Sciatic nerve (tissue), 2 donors: ENCODE measurements around the gene ARMC9. TPM values are rescaled to one million over a fixed set of nuclear protein-coding genes. Genes with fewer than 3 reads are reported as not detected.
A peak's percentile ranks its signal among the peaks of the same experiment; 100 is the strongest.
"Not testable (repeated sequence)": the region's sequence is repeated elsewhere in the genome, so short reads cannot be mapped to it uniquely, and the experiment has no call there.

ENCODE experiments used
- ATAC-seq: fragments of 200-7000 bp; cut with Tn5 transposase; one replicate; pipeline ENCODE4 v1.9.1; 2020; ENCODE audit warnings: mild to moderate bottlenecking, moderate library complexity
- DNase-seq: peaks from one replicate; pipeline ENCODE4 v3.0.0-alpha.2; 2020; ENCODE audit warnings: low spot score
- intact Hi-C: fragments of 100-400 bp; cut with DNase I; formaldehyde crosslinking; loops from one replicate; pipeline ENCODE4 v1.14.2; 2022
- total RNA-seq: library from RNA; stranded (reverse); fragmentation: NEBNext Ultra II Directional; extraction: Animal tissue kit (Norgen Biotek cat#: 25700); gene quantifications from one replicate; pipeline ENCODE4 v1.2.1, GENCODE V29; 2021
- donor health status: DM: no; HTN: no; CAD: no.
- donor health status: DM: no; HTN: no; CAD: no.

Gene ARMC9
- total RNA-seq, 1 donor from 2014 or later, result 15.4 TPM

DNA sequence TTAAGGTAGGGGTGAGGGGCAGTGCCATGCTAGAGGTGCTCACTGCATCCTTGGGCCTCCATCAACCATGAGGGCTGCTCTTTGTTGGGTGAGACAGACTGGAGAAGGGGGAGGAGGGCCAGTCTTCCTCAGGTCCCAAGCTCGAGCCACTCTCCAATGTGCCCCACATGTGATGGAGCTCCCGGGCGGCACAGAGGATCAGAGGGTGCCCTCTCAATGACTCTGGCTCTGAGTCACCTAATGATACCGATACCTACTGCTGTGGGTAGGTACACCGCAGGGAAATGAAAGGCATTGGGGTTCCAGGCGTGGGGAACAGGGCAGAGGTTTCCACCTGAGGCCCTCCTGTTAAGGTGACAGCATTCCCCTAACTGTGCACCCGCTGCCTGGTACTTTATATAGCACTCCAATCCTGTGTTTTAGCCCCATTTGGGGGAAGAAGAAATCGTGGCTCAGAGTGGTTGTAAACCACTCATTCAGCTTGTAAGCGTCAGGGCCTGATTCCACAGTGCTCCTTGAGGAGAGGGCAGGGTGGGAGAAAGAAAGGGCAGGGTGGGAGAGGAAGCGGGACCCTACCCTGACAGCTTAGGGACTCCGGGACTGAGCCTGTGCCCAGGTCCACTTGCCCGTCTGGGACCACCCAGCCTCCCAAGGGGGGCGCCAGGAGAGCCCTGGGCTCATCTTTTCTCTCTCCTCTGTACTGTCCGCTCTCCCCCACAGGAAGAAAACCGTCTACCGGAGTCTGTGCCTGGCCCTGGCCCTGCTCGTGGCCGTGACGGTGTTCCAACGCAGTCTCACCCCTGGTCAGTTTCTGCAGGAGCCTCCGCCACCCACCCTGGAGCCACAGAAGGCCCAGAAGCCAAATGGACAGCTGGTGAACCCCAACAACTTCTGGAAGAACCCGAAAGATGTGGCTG is 198.8 kb downstream of the ARMC9 start:
- DNase-seq (no peak), ATAC-seq (no peak)
- intact Hi-C loops, result loop anchor here (10.0 kb wide), 1 partner anchor 102 kb away; no protein-coding TSS in a partner anchor

DNA sequence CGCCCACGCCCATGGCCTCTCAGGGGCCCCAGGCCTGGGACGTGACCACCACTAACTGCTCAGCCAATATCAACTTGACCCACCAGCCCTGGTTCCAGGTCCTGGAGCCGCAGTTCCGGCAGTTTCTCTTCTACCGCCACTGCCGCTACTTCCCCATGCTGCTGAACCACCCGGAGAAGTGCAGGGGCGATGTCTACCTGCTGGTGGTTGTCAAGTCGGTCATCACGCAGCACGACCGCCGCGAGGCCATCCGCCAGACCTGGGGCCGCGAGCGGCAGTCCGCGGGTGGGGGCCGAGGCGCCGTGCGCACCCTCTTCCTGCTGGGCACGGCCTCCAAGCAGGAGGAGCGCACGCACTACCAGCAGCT is 199.5 kb downstream of the ARMC9 start:
- intact Hi-C loops, result loop anchor here (10.0 kb wide), 1 partner anchor 103 kb away; no protein-coding TSS in a partner anchor
- ATAC-seq (no peak), DNase-seq (no peak)

DNA sequence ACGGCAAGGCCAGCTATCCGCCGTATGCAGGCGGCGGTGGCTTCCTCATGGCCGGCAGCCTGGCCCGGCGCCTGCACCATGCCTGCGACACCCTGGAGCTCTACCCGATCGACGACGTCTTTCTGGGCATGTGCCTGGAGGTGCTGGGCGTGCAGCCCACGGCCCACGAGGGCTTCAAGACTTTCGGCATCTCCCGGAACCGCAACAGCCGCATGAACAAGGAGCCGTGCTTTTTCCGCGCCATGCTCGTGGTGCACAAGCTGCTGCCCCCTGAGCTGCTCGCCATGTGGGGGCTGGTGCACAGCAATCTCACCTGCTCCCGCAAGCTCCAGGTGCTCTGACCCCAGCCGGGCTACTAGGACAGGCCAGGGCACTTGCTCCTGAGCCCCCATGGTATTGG is 200.2 kb downstream of the ARMC9 start:
- ATAC-seq, result no peak
- DNase-seq, result no peak
- intact Hi-C loops, result loop anchor here (10.0 kb wide), 1 partner anchor 104 kb away; no protein-coding TSS in a partner anchor

GRCh38 chr2:231399046-231399852 is 200.8 kb downstream of the ARMC9 start:
- DNase-seq (no peak), ATAC-seq (peak; percentile 24)
- intact Hi-C loops, result loop anchor here (10.0 kb wide), 1 partner anchor 104 kb away; no protein-coding TSS in a partner anchor

GRCh38 chr2:231399853-231400680 is 201.6 kb downstream of the ARMC9 start:
- intact Hi-C loops, result loop anchor here (10.0 kb wide), 1 partner anchor 105 kb away; no protein-coding TSS in a partner anchor
- ATAC-seq, result peak; percentile 73
- DNase-seq, result no peak

DNA sequence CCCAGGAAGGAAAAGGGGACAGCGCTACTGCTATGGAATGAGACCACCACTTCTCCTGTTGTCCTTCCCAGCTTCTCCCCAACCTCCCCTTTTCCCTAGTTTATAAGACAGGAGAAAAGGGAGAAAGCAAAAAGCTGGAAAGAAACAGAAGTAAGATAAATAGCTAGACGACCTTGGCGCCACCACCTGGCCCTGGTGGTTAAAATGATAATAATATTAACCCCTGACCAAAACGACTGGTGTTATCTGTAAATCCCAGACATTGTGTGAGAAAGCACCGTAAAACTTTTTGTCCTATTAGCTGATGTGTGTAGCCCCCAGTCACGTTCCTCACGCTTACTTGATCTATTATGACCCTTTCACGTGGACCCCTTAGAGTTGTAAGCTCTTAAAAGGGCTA is 202.2 kb downstream of the ARMC9 start:
- intact Hi-C loops, ATAC-seq, DNase-seq: not testable (repeated sequence)

DNA sequence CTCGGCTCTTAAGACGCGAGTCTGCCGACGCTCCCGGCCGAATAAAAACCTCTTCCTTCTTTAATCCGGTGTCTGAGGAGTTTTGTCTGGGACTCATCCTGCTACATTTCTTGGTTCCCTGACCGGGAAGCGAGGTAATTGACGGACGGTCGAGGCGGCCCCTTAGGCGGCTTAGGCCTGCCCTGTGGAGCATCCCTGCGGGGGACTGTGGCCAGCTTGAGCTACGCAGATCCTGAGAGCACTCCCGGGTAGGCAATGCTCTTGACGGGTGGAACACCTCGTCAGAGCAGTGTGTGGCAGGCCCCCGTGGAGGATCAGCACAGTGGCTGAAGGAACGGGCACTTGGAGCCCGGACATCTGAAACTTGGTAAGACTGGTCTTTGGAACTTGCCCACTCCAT is 202.7 kb downstream of the ARMC9 start:
- DNase-seq, intact Hi-C loops, ATAC-seq: not testable (repeated sequence)

DNA sequence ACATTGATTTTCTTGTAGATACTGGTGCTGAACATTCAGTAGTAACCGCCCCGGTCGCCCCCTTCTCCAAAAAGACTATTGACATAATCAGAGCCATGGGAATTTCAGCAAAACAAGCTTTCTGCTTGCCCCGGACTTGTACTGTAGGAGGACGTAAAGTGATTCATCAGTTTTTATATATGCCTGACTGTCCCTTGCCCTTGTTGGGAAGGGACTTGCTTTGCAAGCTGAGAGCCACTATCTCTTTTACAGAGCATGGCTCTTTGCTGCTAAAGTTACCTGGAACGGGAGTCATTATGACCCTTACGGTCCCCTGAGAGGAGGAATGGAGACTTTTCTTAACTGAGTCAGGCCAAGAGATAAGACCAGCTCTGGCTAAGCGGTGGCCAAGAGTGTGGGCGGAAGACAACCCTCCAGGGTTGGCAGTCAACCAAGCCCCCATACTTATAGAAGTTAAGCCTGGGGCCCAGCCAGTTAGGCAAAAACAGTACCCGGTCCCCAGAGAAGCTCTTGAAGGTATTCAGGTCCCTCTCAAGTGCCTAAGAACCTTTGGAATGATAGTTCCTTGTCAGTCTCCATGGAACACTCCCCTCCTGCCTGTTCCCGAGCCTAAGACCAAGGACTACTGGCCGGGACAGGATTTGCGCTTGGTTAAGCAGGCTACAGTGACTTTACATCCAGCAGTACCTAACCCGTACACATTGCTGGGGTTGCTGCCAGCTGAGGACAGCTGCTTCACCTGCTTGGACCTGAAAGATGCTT is 205.2 kb downstream of the ARMC9 start:
- DNase-seq, ATAC-seq, intact Hi-C loops: not testable (repeated sequence)

- intact Hi-C loops, ATAC-seq, DNase-seq: not testable (repeated sequence)
These were observed 205.8 kb downstream of the ARMC9 start for GRCh38 chr2:231404183-231404578.

GRCh38 chr2:231405601-231406367 is 207.4 kb downstream of the ARMC9 start:
- intact Hi-C loops, ATAC-seq, DNase-seq: not testable (repeated sequence)

- intact Hi-C loops, ATAC-seq, DNase-seq: not testable (repeated sequence)
These were observed 209.3 kb downstream of the ARMC9 start for GRCh38 chr2:231407686-231408085.

- ATAC-seq, DNase-seq, intact Hi-C loops: not testable (repeated sequence)
These were observed 209.9 kb downstream of the ARMC9 start for GRCh38 chr2:231408304-231408703.

- no peak for ATAC-seq
- no peak for DNase-seq
- intact Hi-C loops, result loop anchor here (5.0 kb wide), 1 partner anchor 177 kb away; no protein-coding TSS in a partner anchor
These were observed 211.3 kb downstream of the ARMC9 start for GRCh38 chr2:231409776-231410175.

DNA sequence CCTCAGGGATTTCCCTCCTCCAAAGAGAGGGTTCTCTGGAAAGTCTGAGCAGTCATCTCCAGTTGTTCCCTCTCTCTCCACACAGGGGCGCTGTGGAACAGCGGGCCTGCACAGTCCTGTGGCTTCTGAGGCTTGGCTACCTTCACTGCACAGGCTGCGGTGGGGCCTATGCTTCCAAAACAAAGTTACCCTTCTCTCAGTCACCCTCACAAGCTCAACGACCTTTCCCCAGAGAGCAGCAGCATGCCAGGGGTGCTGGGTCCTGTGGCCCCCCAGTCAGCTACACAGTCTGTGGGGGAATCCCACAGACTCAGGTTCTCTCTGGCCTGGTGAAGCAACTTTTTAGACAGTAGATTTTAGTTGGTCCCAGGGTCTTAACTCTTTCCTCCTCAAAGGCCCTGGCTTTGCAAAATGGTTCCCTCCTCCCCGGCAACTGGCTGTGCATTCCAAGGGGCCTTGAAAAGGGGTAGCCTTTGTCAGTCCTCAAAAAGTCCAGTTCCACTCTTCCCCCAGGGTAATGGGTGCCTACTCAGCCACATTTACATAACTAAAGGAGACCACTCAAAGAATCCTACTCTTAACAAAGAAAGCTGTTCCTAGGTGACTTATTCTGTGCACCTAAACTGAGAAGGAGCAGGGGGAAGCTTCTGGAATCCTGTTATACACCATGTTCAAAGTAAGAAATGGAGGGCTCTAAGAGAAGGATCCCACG is 212.0 kb downstream of the ARMC9 start:
- DNase-seq (no peak), ATAC-seq (no peak)
- intact Hi-C loops, result loop anchor here (5.0 kb wide), 1 partner anchor 178 kb away; no protein-coding TSS in a partner anchor

GRCh38 chr2:231411237-231411636 is 212.8 kb downstream of the ARMC9 start:
- DNase-seq, result no peak
- no peak for ATAC-seq
- intact Hi-C loops, result loop anchor here (5.0 kb wide), 1 partner anchor 179 kb away; no protein-coding TSS in a partner anchor
